Gastrocnemius medialis (tissue), 4 donors: Measurements from ENCODE around the gene DCPS. TPM values are rescaled to one million over a fixed set of nuclear protein-coding genes. Genes with fewer than 3 reads are reported as not detected.

Experiments
- ATAC-seq, 2 donors: fragments of 150-250 bp; one replicate each; pipeline ENCODE4 v1.9.1; 2016
- DNase-seq, 2 donors: peaks; one replicate each; pipeline ENCODE4 v3.0.0-alpha.2; 2019
- H3K27ac ChIP-seq, 4 donors: fragments of 200-600 bp; sonication (generic); 1 replicate in 1 of 4; 2 replicates in 3 of 4; pipeline ENCODE4 v1.5.1; 2016 to 2018; ENCODE audit warnings: mild to moderate bottlenecking in 2 of 4, moderate library complexity in 1 of 4
- H3K27me3 ChIP-seq, 3 donors: fragments of 200-600 bp; sonication (generic) in 2 of 3; 1 replicate in 1 of 3; 2 replicates in 2 of 3; pipeline versions ENCODE4 v1.5.1 to v1.6.0; 2016 to 2019; ENCODE audit warnings: mild to moderate bottlenecking in 1 of 3, moderate library complexity in 1 of 3
- H3K36me3 ChIP-seq, 2 donors: fragments of 200-600 bp; sonication (generic) in 1 of 2; one replicate each; pipeline ENCODE4 v1.5.1; 2017 to 2018
- H3K4me1 ChIP-seq, 2 donors: fragments of 200-600 bp; sonication (generic) in 1 of 2; one replicate each; pipeline ENCODE4 v1.5.1; 2016 to 2017; ENCODE audit warnings: mild to moderate bottlenecking in 2 of 2
- H3K4me3 ChIP-seq, 4 donors: fragments of 200-600 bp; sonication (generic) in 3 of 4; 1 replicate in 1 of 4; 2 replicates in 3 of 4; pipeline ENCODE4 v1.5.1; 2016 to 2019; ENCODE audit warnings: mild to moderate bottlenecking in 2 of 4
- H3K9me3 ChIP-seq, 3 donors: fragments of 200-600 bp; sonication (generic) in 2 of 3; 1 replicate in 1 of 3; 2 replicates in 2 of 3; pipeline ENCODE4 v1.5.1; 2016 to 2019
- POLR2A ChIP-seq, 2 donors: fragments of 450-650 bp; IDR thresholded peaks; one replicate each; pipeline ENCODE4 v1.6.1; 2017; ENCODE audit warnings: antibody characterized with exemption in 2 of 2, mild to moderate bottlenecking in 2 of 2, moderate library complexity in 2 of 2
- in situ Hi-C, 4 donors: fragments of 200-750 bp; cut with MboI; loops; one replicate each; pipeline versions ENCODE4 v1.15.0 to v1.8.0; 2017; ENCODE audit warnings: low sequenced_read_pairs in 4 of 4
- intact Hi-C: fragments of 100-400 bp; cut with DNase I; formaldehyde crosslinking; loops from one replicate; pipeline ENCODE4 v1.15.1; 2023; ENCODE audit warnings: low total_unique reads
- total RNA-seq, 4 donors: library from RNA; depleted of rRNA; stranded (reverse); fragments of >200 nt; gene quantifications; one replicate each; pipeline versions ENCODE4 v1.1.0 to v1.2.3, GENCODE V29; 2016
- TF ChIP-seq, protein P1 (sequence below), 5 experiments: fragments of 450-650 bp in 3 of 5; fragments of 200-600 bp in 2 of 5; sonication (generic) in 2 of 5; IDR thresholded peaks in 4 of 5; conservative IDR thresholded peaks in 1 of 5; 1 replicate in 4 of 5; 2 replicates in 1 of 5; pipeline ENCODE4 v1.5.1; 2016 to 2019; ENCODE audit warnings: antibody characterized with exemption in 5 of 5, mild to moderate bottlenecking in 3 of 5, moderate library complexity in 3 of 5

DCPS gene
- total RNA-seq, 4 donors from 2014 or later, result 9.8 to 23.1 (median 11.5) TPM

DNA sequence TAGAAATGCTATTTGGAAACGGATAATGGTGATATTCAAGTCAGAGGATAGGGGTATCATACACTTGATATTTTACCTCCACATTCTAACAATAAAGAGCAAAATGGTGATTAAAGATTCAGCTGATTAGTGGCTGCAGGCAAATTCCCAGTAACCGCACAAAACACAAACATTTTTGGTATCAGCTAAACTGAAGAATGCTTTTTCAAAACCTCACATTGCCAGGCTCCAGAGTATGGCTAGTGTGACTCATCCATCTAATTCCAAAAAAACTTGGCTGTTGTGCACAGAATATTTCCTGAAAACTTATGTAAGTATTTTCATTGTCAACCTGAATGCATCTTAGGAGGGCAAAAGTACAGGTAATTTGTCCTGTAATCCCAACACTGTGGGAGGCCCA lies 46.1 kb upstream of the DCPS start:
- Histone ChIP-seq H3K4me1 (peaks cover 13 to 14% of the 10 kb centered on the region in 2 donors), H3K36me3 (peaks cover 0 to 44% of the 10 kb centered on the region in 2 donors), H3K4me3 (no peak overlapping the region), H3K27me3 (no peaks in the 10 kb centered on the region), H3K9me3 (no peaks in the 10 kb centered on the region), H3K27ac (no peak overlapping the region)
- DNase-seq (no peak), ATAC-seq (no peak)
- no peak for TF ChIP-seq POLR2A (IDR thresholded peaks at IDR 0.05)
- TF ChIP-seq, protein P1, sequence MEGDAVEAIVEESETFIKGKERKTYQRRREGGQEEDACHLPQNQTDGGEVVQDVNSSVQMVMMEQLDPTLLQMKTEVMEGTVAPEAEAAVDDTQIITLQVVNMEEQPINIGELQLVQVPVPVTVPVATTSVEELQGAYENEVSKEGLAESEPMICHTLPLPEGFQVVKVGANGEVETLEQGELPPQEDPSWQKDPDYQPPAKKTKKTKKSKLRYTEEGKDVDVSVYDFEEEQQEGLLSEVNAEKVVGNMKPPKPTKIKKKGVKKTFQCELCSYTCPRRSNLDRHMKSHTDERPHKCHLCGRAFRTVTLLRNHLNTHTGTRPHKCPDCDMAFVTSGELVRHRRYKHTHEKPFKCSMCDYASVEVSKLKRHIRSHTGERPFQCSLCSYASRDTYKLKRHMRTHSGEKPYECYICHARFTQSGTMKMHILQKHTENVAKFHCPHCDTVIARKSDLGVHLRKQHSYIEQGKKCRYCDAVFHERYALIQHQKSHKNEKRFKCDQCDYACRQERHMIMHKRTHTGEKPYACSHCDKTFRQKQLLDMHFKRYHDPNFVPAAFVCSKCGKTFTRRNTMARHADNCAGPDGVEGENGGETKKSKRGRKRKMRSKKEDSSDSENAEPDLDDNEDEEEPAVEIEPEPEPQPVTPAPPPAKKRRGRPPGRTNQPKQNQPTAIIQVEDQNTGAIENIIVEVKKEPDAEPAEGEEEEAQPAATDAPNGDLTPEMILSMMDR (IDR thresholded peaks at IDR 0.05 in 4 of 5, conservative IDR thresholded peaks at IDR 0.05 in 1 of 5), result no peak
- in situ Hi-C loops, result no loop called here
- intact Hi-C loops, result no loop called here

DNA sequence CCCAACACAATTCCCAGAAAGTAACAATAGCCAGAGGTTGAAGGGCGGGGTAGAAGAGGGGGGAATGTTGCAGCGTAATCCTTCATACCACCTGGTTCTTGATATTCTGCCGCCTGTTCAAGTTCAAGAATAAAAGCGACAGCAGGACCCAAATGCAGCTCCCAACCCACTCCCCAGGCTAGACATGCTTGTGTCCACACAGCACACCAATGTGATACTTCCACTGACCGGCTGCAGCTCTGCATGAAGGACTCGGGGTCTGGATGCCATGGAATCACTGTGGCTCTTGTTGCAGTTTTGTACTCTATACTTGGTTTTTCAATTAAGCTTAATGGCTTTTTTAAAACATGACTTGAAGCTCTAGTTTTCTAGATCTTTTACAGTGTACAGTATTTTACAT lies 41.6 kb upstream of the DCPS start:
- TF ChIP-seq, protein P1 (IDR thresholded peaks at IDR 0.05 in 4 of 5, conservative IDR thresholded peaks at IDR 0.05 in 1 of 5), result no peak
- TF ChIP-seq POLR2A (IDR thresholded peaks at IDR 0.05), result no peak
- in situ Hi-C loops (no loop called here), intact Hi-C loops (no loop called here)
- peaks cover 0 to 67% of the 10 kb centered on the region in 2 donors for H3K36me3 ChIP-seq
- no peak overlapping the region for H3K27ac ChIP-seq
- H3K9me3 ChIP-seq, result no peaks in the 10 kb centered on the region
- H3K27me3 ChIP-seq, result no peaks in the 10 kb centered on the region
- DNase-seq (no peak), ATAC-seq (no peak)
- H3K4me3 ChIP-seq, result no peak overlapping the region
- H3K4me1 ChIP-seq, result peaks cover 4 to 7% of the 10 kb centered on the region in 2 donors

DNA sequence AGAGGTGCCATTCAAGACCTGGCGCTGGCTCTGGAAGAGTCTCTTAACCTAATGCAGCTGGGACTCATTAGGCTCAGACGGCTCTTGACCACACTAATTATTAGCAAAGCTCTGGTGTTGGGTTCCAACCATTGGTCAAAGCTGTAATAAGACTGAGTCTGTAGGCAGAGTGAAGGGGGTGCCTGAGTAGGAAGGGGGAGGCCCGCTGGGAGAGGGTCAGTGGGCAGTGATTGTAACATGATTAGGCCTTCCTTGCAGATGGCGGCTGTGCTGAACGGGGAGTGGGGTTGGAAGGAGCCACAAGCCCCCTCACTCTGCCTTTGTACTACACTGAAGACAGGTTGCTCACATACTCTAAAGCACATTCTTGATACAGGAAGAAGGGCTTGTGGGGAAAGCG lies 40.4 kb upstream of the DCPS start:
- Histone ChIP-seq H3K4me1 (peaks cover 13 to 17% of the 10 kb centered on the region in 2 donors), H3K36me3 (peaks cover 0 to 66% of the 10 kb centered on the region in 2 donors), H3K27me3 (no peaks in the 10 kb centered on the region), H3K9me3 (no peaks in the 10 kb centered on the region), H3K27ac (no peak overlapping the region), H3K4me3 (no peak overlapping the region)
- in situ Hi-C loops (no loop called here), intact Hi-C loops (no loop called here)
- DNase-seq (no peak), ATAC-seq (no peak)
- TF ChIP-seq POLR2A (IDR thresholded peaks at IDR 0.05), result no peak
- TF ChIP-seq, protein P1 (IDR thresholded peaks at IDR 0.05 in 4 of 5, conservative IDR thresholded peaks at IDR 0.05 in 1 of 5), result no peak

DNA sequence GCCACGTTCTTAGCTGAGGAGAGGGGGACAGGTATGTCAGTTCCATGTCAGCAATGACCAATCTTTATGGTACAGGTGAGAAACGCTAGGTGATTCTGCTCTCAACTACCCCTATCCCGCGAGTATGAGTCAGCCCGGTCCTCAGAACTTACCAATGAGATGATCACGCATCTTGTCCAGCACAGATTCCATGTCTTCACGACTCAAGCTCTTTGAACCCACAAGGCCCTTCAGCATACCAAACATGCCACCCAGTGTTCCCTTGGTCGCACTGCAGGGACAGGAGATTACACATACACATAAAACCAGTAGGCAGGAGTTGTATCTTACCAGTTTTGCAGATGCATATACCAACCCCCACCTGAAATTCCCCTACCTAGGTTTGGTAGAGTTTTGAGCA lies 38.0 kb upstream of the DCPS start:
- H3K4me3 ChIP-seq, result no peak overlapping the region
- no peaks in the 10 kb centered on the region for H3K9me3 ChIP-seq
- H3K4me1 ChIP-seq, result peaks cover 22 to 24% of the 10 kb centered on the region in 2 donors
- in situ Hi-C loops (loop anchor here in 1 of 4 donors (5.0 kb wide), 1 partner anchor 54 kb away; the partner anchor contains the start of genes FAM118B and RPUSD4), intact Hi-C loops (loop anchor here (5.0 kb wide), 1 partner anchor 154 kb away; no protein-coding TSS in a partner anchor)
- H3K27ac ChIP-seq, result no peak overlapping the region
- ATAC-seq, result no peak
- TF ChIP-seq, protein P1 (IDR thresholded peaks at IDR 0.05 in 4 of 5, conservative IDR thresholded peaks at IDR 0.05 in 1 of 5), result no peak
- TF ChIP-seq POLR2A (IDR thresholded peaks at IDR 0.05), result no peak
- DNase-seq, result no peak
- H3K36me3 ChIP-seq, result peaks cover 0 to 66% of the 10 kb centered on the region in 2 donors
- no peaks in the 10 kb centered on the region for H3K27me3 ChIP-seq
